ENCODE measurements around the gene SAMD7.

DNA sequence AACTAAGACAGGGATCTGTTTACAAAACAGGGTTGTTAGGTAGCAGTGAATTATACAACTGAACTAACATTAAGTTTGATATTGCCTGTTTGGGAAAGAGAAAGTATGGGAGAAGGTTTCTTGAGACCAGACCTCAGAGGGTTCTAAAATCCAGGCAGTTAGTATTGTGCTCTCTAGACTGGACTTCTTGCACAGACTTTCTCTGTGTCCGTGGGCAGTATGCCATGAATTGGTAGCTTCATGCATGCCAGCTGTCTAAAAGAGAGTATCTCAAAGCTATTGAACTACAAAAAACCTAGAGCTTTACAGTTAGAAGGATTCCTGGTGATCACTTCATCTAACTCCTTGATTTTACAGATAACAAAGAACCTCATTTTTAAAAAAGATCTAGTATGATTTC lies 12.5 kb downstream of the SAMD7 start:
- TF ChIP-seq ZBTB21 (tag by site-specific recombination; IDR thresholded peaks at IDR 0.05) (no peak), KLF10 (tag by site-specific recombination; IDR thresholded peaks at IDR 0.05) (no peak), ZNF341 (tag by site-specific recombination; IDR thresholded peaks at IDR 0.05; ENCODE audit: low read depth) (no peak), ZNF335 (tag by site-specific recombination; conservative IDR thresholded peaks at IDR 0.05) (no peak), TCF7L2 (IDR thresholded peaks at IDR 0.05; ENCODE audit: borderline replicate concordance, low read depth, low read length) (no peak), ZNF366 (tag by site-specific recombination; conservative IDR thresholded peaks at IDR 0.05) (no peak), SALL2 (tag by site-specific recombination; IDR thresholded peaks at IDR 0.05; ENCODE audit: borderline replicate concordance) (no peak)
- TF ChIP-seq, protein P1, sequence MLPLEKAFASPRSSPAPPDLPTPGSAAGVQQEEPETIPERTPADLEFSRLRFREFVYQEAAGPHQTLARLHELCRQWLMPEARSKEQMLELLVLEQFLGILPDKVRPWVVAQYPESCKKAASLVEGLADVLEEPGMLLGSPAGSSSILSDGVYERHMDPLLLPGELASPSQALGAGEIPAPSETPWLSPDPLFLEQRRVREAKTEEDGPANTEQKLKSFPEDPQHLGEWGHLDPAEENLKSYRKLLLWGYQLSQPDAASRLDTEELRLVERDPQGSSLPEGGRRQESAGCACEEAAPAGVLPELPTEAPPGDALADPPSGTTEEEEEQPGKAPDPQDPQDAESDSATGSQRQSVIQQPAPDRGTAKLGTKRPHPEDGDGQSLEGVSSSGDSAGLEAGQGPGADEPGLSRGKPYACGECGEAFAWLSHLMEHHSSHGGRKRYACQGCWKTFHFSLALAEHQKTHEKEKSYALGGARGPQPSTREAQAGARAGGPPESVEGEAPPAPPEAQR (tag by site-specific recombination; IDR thresholded peaks at IDR 0.05): no peak

All from HEK293 (cell line).